HCEC 1CT (cell line): ENCODE data around the gene GLRX.

ENCODE experiments used
- DNase-seq: peaks from one replicate; pipeline ENCODE4 v3.0.0-alpha.2; 2017

GLRX gene

GRCh38 chr5:95779611-95780010 is 42.9 kb downstream of the GLRX start:
- DNase-seq, result no peak

- DNase-seq, result no peak
Observed at GRCh38 chr5:95778713-95779436, 43.7 kb downstream of the GLRX start.

- DNase-seq, result no peak
Observed at GRCh38 chr5:95777441-95777840, 45.1 kb downstream of the GLRX start.

GRCh38 chr5:95773335-95774059 is 49.0 kb downstream of the GLRX start:
- DNase-seq, result peak; percentile 76

- DNase-seq, result no peak
Observed at GRCh38 chr5:95771892-95772291, 50.6 kb downstream of the GLRX start.

GRCh38 chr5:95770830-95771708 is 51.5 kb downstream of the GLRX start:
- DNase-seq, result no peak

GRCh38 chr5:95768731-95769130 is 53.8 kb downstream of the GLRX start:
- DNase-seq, result no peak

- no peak for DNase-seq
Observed at GRCh38 chr5:95763941-95764340, 58.6 kb downstream of the GLRX start.
